ENCODE results near the gene SLIT1. TPM values are rescaled to one million over a fixed set of nuclear protein-coding genes. Genes with fewer than 3 reads are reported as not detected.

Gene SLIT1
- total RNA-seq, 2 donors from 2014 or later = 0.14 to 0.35 TPM

DNA sequence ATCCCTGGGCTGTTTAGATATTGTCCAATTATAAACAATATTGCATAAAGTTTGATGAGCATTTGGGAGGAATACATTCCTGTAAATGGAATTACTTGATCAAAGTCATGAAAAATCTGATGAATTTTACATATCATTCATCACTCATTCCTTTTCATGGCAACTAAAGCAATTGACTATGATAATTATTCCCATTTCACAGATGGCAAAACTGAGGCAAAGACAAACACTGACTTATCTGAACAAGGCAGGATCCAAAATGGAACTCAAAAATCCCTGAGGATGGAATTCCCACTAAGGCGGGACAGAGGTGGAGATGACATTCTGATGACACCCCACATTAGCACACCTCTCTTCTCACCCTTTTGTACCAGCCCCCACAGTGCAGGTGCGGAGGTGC lies 17.1 kb downstream of the SLIT1 start:
- Histone ChIP-seq H3K9me3 (no peaks in the 10 kb centered on the region), H3K4me1 (ENCODE audit: control insufficient read depth in 1 of 2, low read depth in 2 of 2) (peaks cover 0 to 7% of the 10 kb centered on the region in 2 donors), H3K27ac (no peak overlapping the region), H3K36me3 (no peaks in the 10 kb centered on the region), H3K4me3 (no peak overlapping the region), H3K27me3 (replicated peaks; ENCODE audit: insufficient read depth) (no peaks in the 10 kb centered on the region)
- TF ChIP-seq CTCF (IDR thresholded peaks at IDR 0.05) = no peak
- DNase-seq (ENCODE audit: low spot score) = no peak
- ATAC-seq (ENCODE audit: insufficient number of reproducible peaks, low FRiP score, low read depth) = no peak

GRCh38 chr10:97165499-97165898 lies 20.3 kb downstream of the SLIT1 start:
- no peaks in the 10 kb centered on the region for H3K36me3 ChIP-seq
- no peak overlapping the region for H3K27ac ChIP-seq
- H3K27me3 ChIP-seq (replicated peaks; ENCODE audit: insufficient read depth) = no peaks in the 10 kb centered on the region
- no peaks in the 10 kb centered on the region for H3K9me3 ChIP-seq
- no peaks in the 10 kb centered on the region for H3K4me1 ChIP-seq (ENCODE audit: control insufficient read depth in 1 of 2, low read depth in 2 of 2)
- TF ChIP-seq CTCF (IDR thresholded peaks at IDR 0.05) = no peak
- no peak for ATAC-seq (ENCODE audit: insufficient number of reproducible peaks, low FRiP score, low read depth)
- no peak overlapping the region for H3K4me3 ChIP-seq
- no peak for DNase-seq (ENCODE audit: low spot score)

- Histone ChIP-seq H3K4me3 (no peak overlapping the region), H3K4me1 (ENCODE audit: control insufficient read depth in 1 of 2, low read depth in 2 of 2) (no peaks in the 10 kb centered on the region), H3K27me3 (replicated peaks; ENCODE audit: insufficient read depth) (no peaks in the 10 kb centered on the region), H3K27ac (no peak overlapping the region), H3K9me3 (no peaks in the 10 kb centered on the region), H3K36me3 (no peaks in the 10 kb centered on the region)
- ATAC-seq (ENCODE audit: insufficient number of reproducible peaks, low FRiP score, low read depth) (no peak), DNase-seq (ENCODE audit: low spot score) (no peak)
- no peak for TF ChIP-seq CTCF (IDR thresholded peaks at IDR 0.05)
These were observed 21.8 kb downstream of the SLIT1 start for GRCh38 chr10:97163781-97164501.

GRCh38 chr10:97163181-97163580 lies 22.6 kb downstream of the SLIT1 start:
- ATAC-seq (ENCODE audit: insufficient number of reproducible peaks, low FRiP score, low read depth) (no peak), DNase-seq (ENCODE audit: low spot score) (no peak)
- H3K4me1 ChIP-seq (ENCODE audit: control insufficient read depth in 1 of 2, low read depth in 2 of 2) = no peaks in the 10 kb centered on the region
- no peaks in the 10 kb centered on the region for H3K9me3 ChIP-seq
- H3K27me3 ChIP-seq (replicated peaks; ENCODE audit: insufficient read depth) = no peaks in the 10 kb centered on the region
- no peaks in the 10 kb centered on the region for H3K36me3 ChIP-seq
- TF ChIP-seq CTCF (IDR thresholded peaks at IDR 0.05) = no peak
- H3K27ac ChIP-seq = no peak overlapping the region
- no peak overlapping the region for H3K4me3 ChIP-seq

DNA sequence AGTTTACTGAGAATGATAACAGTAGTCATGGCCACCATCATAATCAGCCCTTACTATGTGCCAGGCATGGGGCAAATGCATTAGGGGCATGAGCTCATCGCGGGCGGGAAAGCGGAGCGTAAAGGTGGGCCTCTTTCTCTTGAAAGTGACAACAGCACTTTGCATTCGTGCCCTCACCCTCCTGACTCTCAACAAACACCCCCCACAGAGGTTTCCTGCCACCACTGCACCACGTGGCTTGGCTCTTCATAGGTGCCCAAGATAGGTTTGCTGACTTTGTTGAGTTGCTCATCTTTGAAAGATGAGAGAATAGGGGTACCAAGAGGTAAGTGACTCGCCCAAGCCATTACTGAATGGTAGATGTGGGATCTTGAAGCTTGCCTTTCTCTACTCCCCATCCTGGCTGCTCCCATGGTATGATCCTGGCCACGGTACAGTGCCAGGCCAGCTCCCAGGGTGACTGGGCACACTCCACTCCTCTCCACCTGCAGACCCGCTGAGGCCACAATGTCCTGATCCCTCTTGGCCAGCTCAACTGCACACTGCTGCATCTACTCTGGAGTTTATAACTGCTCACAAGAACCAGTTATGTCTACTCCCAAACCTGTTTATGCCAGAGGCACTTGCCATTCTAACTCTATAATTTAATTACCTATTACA lies 26.0 kb downstream of the SLIT1 start:
- Histone ChIP-seq H3K4me3 (no peak overlapping the region), H3K36me3 (no peaks in the 10 kb centered on the region), H3K27ac (no peak overlapping the region), H3K4me1 (ENCODE audit: control insufficient read depth in 1 of 2, low read depth in 2 of 2) (no peaks in the 10 kb centered on the region), H3K9me3 (no peaks in the 10 kb centered on the region), H3K27me3 (replicated peaks; ENCODE audit: insufficient read depth) (no peaks in the 10 kb centered on the region)
- DNase-seq (ENCODE audit: low spot score) (no peak), ATAC-seq (ENCODE audit: insufficient number of reproducible peaks, low FRiP score, low read depth) (no peak)
- TF ChIP-seq CTCF (IDR thresholded peaks at IDR 0.05) = no peak
